SJSA1 (cell line): ENCODE measurements around the gene ZDHHC14. TPM values are rescaled to one million over a fixed set of nuclear protein-coding genes. Genes with fewer than 3 reads are reported as not detected.
"Not testable (repeated sequence)": the region's sequence is repeated elsewhere in the genome, so short reads cannot be mapped to it uniquely, and the experiment has no call there.

ENCODE experiments used
- DNase-seq, 2 experiments: peaks; one replicate each; pipeline ENCODE4 v3.0.0-alpha.2; 2015 to 2020; ENCODE audit warnings: low spot score in 2 of 2, low read depth in 1 of 2
- H3K27ac ChIP-seq: fragments of 250-450 bp; sonication (Bioruptor Pico); 2 replicates; pipeline ENCODE4 v1.5.1; 2020; ENCODE audit warnings: mild to moderate bottlenecking, moderate library complexity
- H3K27me3 ChIP-seq: fragments of 250-450 bp; sonication (Bioruptor Pico); replicated peaks from 2 replicates; pipeline ENCODE4 v1.5.1; 2020; ENCODE audit warnings: mild to moderate bottlenecking, moderate library complexity
- H3K36me3 ChIP-seq: fragments of 250-450 bp; sonication (Bioruptor Pico); 2 replicates; pipeline ENCODE4 v1.5.1; 2020; ENCODE audit warnings: mild to moderate bottlenecking
- H3K4me1 ChIP-seq: fragments of 250-450 bp; sonication (Bioruptor Pico); replicated peaks from 2 replicates; pipeline ENCODE4 v1.6.1; 2021; ENCODE audit warnings: mild to moderate bottlenecking
- H3K4me3 ChIP-seq: fragments of 250-450 bp; sonication (Bioruptor Pico); 2 replicates; pipeline ENCODE4 v1.5.1; 2020; ENCODE audit warnings: mild to moderate bottlenecking
- H3K9me3 ChIP-seq: fragments of 250-450 bp; sonication (Bioruptor Pico); replicated peaks from 2 replicates; pipeline ENCODE4 v1.5.1; 2020; ENCODE audit warnings: mild to moderate bottlenecking
- total RNA-seq: library from RNA; depleted of rRNA; stranded (reverse); fragments of >200 nt; shearing (Covaris generic); gene quantifications from 2 replicates; pipeline ENCODE4 v1.2.3, GENCODE V29; 2014

ZDHHC14 gene
- total RNA-seq, 1 experiment from 2014 or later = 8.4 TPM

GRCh38 chr6:157368359-157369049 is 12.5 kb upstream of the ZDHHC14 start:
- H3K4me1 ChIP-seq = no peaks in the 10 kb centered on the region
- H3K36me3 ChIP-seq = no peaks in the 10 kb centered on the region
- no peak for DNase-seq
- H3K27me3 ChIP-seq = peaks cover 9% of the 10 kb centered on the region; the same call in 1 of the 2 replicates
- no peak overlapping the region for H3K27ac ChIP-seq
- no peak overlapping the region for H3K4me3 ChIP-seq
- no peaks in the 10 kb centered on the region for H3K9me3 ChIP-seq

- Histone ChIP-seq H3K27me3 (peaks cover 9% of the 10 kb centered on the region; the same call in 1 of the 2 replicates), H3K9me3 (no peaks in the 10 kb centered on the region), H3K36me3 (no peaks in the 10 kb centered on the region), H3K4me1 (peaks cover 7% of the 10 kb centered on the region; the same call in 1 of the 2 replicates), H3K27ac (no peak overlapping the region), H3K4me3 (no peak overlapping the region)
- DNase-seq = no peak
Observed at GRCh38 chr6:157370755-157371154, 10.2 kb upstream of the ZDHHC14 start.

- H3K9me3 ChIP-seq = no peaks in the 10 kb centered on the region
- no peak overlapping the region for H3K27ac ChIP-seq
- H3K36me3 ChIP-seq = no peaks in the 10 kb centered on the region
- no peak overlapping the region for H3K4me3 ChIP-seq
- H3K27me3 ChIP-seq = peaks cover 5% of the 10 kb centered on the region; the same call in 1 of the 2 replicates
- DNase-seq = no peak
- H3K4me1 ChIP-seq = peaks cover 7% of the 10 kb centered on the region; the same call in 1 of the 2 replicates
Observed at GRCh38 chr6:157372501-157373280, 8.3 kb upstream of the ZDHHC14 start.

- Histone ChIP-seq H3K27me3 (peaks cover 5% of the 10 kb centered on the region; the same call in 1 of the 2 replicates), H3K4me3 (no peak overlapping the region)
Observed at GRCh38 chr6:157374889-157375443, 6.0 kb upstream of the ZDHHC14 start.

GRCh38 chr6:157376241-157376640 is 4.7 kb upstream of the ZDHHC14 start:
- Histone ChIP-seq H3K4me1 (peaks cover 10% of the 10 kb centered on the region), H3K4me3 (no peak overlapping the region), H3K9me3 (no peaks in the 10 kb centered on the region), H3K27ac (no peak overlapping the region), H3K27me3 (peaks cover 5% of the 10 kb centered on the region; the same call in 1 of the 2 replicates), H3K36me3 (peaks cover 12% of the 10 kb centered on the region; the same call in 1 of the 2 replicates)
- DNase-seq = no peak

More at GRCh38 chr6:157374889-157375443, 6.0 kb upstream of the ZDHHC14 start:
- Histone ChIP-seq H3K27ac (no peak overlapping the region), H3K4me1 (peaks cover 10% of the 10 kb centered on the region), H3K9me3 (no peaks in the 10 kb centered on the region), H3K36me3 (no peaks in the 10 kb centered on the region)
- peak in 1 of 2 experiments; percentile 10 for DNase-seq

- no peak for DNase-seq
- Histone ChIP-seq H3K36me3 (peaks cover 13% of the 10 kb centered on the region; the same call in 1 of the 2 replicates), H3K27ac (no peak overlapping the region), H3K27me3 (0 out of 2 replicates have a peak, but pooled peaks cover under 1% of the 10 kb centered on the region), H3K4me3 (no peak overlapping the region), H3K9me3 (no peaks in the 10 kb centered on the region), H3K4me1 (peaks cover 10% of the 10 kb centered on the region)
Observed at GRCh38 chr6:157376706-157377230, 4.2 kb upstream of the ZDHHC14 start.

- Histone ChIP-seq H3K4me1 (peaks cover 21% of the 10 kb centered on the region), H3K4me3 (peak overlapping the region; percentile 80), H3K9me3 (no peaks in the 10 kb centered on the region), H3K36me3 (peaks cover 13% of the 10 kb centered on the region; the same call in 1 of the 2 replicates), H3K27ac (peak overlapping the region; percentile 66), H3K27me3 (no peaks in the 10 kb centered on the region)
- peak; percentile 85 to 93 for DNase-seq
Observed at GRCh38 chr6:157379656-157380457, 1.1 kb upstream of the ZDHHC14 start.

- Histone ChIP-seq H3K27me3 (no peaks in the 10 kb centered on the region), H3K36me3 (peaks cover 13% of the 10 kb centered on the region; the same call in 1 of the 2 replicates), H3K9me3 (no peaks in the 10 kb centered on the region), H3K4me3 (peak overlapping the region; percentile 80), H3K27ac (peak overlapping the region; percentile 66), H3K4me1 (peaks cover 17% of the 10 kb centered on the region)
- no peak for DNase-seq
Observed at GRCh38 chr6:157380458-157380778, 572 bp upstream of the ZDHHC14 start.

- Histone ChIP-seq H3K4me1 (peaks cover 17% of the 10 kb centered on the region), H3K27ac (no peak overlapping the region), H3K4me3 (peak overlapping the region; percentile 80), H3K36me3 (peaks cover 13% of the 10 kb centered on the region; the same call in 1 of the 2 replicates), H3K9me3 (no peaks in the 10 kb centered on the region), H3K27me3 (no peaks in the 10 kb centered on the region)
- DNase-seq = peak; percentile 56 to 67
Observed at GRCh38 chr6:157381631-157382621, 936 bp downstream of the ZDHHC14 start.

GRCh38 chr6:157382821-157383220 is 1.8 kb downstream of the ZDHHC14 start:
- no peak for DNase-seq
- H3K4me3 ChIP-seq = peak overlapping the region; percentile 80

GRCh38 chr6:157383471-157383870 is 2.5 kb downstream of the ZDHHC14 start:
- H3K27me3 ChIP-seq = no peaks in the 10 kb centered on the region
- no peak overlapping the region for H3K27ac ChIP-seq
- H3K4me3 ChIP-seq = no peak overlapping the region
- H3K4me1 ChIP-seq = peaks cover 17% of the 10 kb centered on the region
- no peaks in the 10 kb centered on the region for H3K9me3 ChIP-seq
- DNase-seq = no peak
- H3K36me3 ChIP-seq = peaks cover 13% of the 10 kb centered on the region; the same call in 1 of the 2 replicates

More at GRCh38 chr6:157382821-157383220, 1.8 kb downstream of the ZDHHC14 start:
- Histone ChIP-seq H3K27ac (no peak overlapping the region), H3K27me3 (no peaks in the 10 kb centered on the region), H3K4me1 (peaks cover 17% of the 10 kb centered on the region), H3K9me3 (no peaks in the 10 kb centered on the region), H3K36me3 (peaks cover 13% of the 10 kb centered on the region; the same call in 1 of the 2 replicates)

GRCh38 chr6:157384962-157385361 is 4.0 kb downstream of the ZDHHC14 start:
- not testable (repeated sequence) for H3K27ac ChIP-seq, H3K9me3 ChIP-seq, H3K27me3 ChIP-seq, DNase-seq, H3K4me3 ChIP-seq
- Histone ChIP-seq H3K36me3 (peaks cover 13% of the 10 kb centered on the region; the same call in 1 of the 2 replicates), H3K4me1 (peaks cover 13% of the 10 kb centered on the region)
